ENCODE results near the gene GAPT. TPM values are rescaled to one million over a fixed set of nuclear protein-coding genes. Genes with fewer than 3 reads are reported as not detected.

The GAPT gene
- total RNA-seq, 1 donor = not detected

DNA sequence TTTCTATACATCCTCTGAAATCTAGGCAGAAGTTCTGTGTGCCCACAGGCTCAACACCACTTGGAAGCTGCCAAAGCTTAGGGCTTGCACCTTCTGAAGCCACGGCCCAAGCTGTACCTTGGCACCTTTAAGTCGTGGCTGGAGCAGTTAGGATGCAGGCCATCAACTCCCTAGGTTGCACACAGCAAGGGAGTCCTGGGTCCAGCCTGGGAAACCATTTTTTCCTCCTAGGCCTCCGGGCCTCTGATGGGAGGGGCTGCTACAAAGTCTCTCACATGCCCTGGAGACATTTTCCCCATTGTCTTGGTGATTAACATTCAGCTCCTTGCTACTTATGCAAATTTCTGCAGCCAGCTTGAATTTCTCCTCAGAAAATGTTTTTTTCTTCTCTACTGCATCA lies 15.8 kb upstream of the GAPT start:
- TF ChIP-seq, protein P1, sequence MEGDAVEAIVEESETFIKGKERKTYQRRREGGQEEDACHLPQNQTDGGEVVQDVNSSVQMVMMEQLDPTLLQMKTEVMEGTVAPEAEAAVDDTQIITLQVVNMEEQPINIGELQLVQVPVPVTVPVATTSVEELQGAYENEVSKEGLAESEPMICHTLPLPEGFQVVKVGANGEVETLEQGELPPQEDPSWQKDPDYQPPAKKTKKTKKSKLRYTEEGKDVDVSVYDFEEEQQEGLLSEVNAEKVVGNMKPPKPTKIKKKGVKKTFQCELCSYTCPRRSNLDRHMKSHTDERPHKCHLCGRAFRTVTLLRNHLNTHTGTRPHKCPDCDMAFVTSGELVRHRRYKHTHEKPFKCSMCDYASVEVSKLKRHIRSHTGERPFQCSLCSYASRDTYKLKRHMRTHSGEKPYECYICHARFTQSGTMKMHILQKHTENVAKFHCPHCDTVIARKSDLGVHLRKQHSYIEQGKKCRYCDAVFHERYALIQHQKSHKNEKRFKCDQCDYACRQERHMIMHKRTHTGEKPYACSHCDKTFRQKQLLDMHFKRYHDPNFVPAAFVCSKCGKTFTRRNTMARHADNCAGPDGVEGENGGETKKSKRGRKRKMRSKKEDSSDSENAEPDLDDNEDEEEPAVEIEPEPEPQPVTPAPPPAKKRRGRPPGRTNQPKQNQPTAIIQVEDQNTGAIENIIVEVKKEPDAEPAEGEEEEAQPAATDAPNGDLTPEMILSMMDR (IDR thresholded peaks at IDR 0.05; ENCODE audit: insufficient read depth, low read depth, low read length) = no peak
- H3K4me3 ChIP-seq (ENCODE audit: low read depth, low read length) = no peak overlapping the region
- no peak for DNase-seq (ENCODE audit: low read depth)

DNA sequence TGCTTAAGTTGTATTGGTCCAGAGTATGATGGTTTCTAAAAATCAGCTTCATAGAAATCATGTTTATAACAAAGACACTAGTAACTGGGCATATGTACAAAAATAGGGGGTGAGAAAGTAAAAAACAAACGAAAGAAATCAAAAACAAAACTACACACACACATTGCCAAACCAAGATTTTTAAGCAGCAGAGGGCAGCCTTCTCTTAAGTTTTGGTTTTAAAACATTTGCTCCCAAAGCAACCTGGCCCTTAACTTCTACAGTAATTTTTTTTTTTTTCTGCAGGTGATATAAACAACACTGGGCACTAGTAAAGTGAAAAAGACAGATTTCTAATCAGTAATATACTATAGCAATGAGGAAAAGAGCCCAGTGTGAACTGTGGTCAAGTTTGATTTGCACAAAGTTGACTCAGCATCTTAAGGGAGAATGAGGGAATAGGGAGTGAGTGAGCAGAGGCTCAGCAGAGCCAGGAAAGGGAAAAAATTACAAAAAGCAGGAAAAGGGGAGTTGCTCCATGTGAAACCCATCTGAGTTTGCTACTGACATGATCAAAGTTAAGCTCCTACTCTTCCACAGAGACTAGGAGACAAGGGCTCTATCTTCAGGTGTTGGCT lies 13.4 kb upstream of the GAPT start:
- DNase-seq (ENCODE audit: low read depth) = peak; percentile 17
- TF ChIP-seq, protein P1 (IDR thresholded peaks at IDR 0.05; ENCODE audit: insufficient read depth, low read depth, low read length) = peak; percentile 28

DNA sequence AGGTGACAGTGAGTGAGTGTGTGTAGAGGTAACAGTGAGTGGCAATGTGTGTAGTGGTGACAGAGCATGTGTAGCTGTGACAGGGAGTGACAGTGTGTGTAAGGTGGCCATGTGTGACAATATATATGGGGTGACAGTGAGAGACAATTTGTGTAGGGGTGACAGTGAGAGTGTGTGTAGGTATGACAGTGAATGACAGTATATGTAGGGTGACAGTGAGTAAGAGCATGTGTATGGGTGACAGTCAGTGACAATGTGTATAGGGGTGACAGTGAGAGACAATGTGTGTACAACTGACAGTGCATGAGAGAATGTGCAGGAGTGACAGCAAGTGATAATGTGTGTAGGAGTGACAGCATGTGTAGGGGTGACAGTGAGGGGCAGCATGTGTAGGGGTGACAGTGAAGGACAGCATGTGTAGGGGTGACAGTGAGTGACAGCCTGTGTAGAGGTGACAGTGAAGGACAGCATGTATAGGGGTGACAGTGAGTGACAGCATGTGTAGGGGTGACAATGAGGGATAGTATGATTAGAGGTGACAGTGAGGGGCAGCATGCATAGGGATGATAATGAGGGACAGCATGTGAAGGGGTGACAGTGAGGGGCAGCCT lies 10.1 kb upstream of the GAPT start:
- no peak for DNase-seq (ENCODE audit: low read depth)
- no peak overlapping the region for H3K4me3 ChIP-seq (ENCODE audit: low read depth, low read length)
- TF ChIP-seq, protein P1 (IDR thresholded peaks at IDR 0.05; ENCODE audit: insufficient read depth, low read depth, low read length) = no peak

More for the DNA sequence above, 13.4 kb upstream of the GAPT start:
- H3K4me3 ChIP-seq (ENCODE audit: low read depth, low read length) = no peak overlapping the region

DNA sequence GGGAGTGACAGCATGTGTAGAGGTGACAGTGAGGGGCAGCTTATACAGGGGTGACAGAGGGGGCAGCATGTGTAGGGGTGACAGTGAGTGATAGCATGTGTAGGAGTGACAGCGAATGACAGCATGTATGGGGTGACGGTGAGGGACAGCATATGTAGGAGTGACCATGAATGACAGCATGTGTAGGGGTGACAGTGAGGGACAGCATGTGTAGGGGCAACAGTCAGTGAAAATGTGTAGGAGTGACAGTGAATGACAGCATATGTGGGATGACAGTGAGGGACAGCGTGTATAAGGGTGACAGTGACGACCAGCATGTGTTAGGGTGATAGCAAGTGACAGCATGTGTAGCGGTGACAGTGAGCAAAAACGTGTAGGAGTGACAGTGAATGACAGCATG lies 9.4 kb upstream of the GAPT start:
- H3K4me3 ChIP-seq (ENCODE audit: low read depth, low read length) = no peak overlapping the region
- no peak for DNase-seq (ENCODE audit: low read depth)
- TF ChIP-seq, protein P1 (IDR thresholded peaks at IDR 0.05; ENCODE audit: insufficient read depth, low read depth, low read length) = no peak

DNA sequence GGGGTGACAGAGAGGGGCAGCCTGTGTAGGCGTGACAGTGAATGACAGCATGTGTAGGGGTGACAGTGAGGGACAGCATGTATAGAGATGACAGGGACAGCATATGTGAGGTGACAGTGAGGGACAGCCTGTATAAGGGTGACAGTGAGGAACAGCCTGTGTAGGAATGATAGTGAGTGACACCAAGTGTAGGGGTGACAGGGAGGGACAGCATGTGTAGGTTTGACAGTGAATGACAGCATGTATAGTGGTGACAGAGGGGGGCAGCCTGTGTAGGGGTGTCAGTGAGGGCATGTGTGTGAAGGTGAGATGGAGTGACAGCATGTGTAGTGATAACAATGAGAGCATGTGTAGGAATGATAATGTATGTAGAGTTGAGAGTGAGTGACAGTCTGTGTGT lies 8.7 kb upstream of the GAPT start:
- DNase-seq (ENCODE audit: low read depth) = no peak
- H3K4me3 ChIP-seq (ENCODE audit: low read depth, low read length) = no peak overlapping the region
- TF ChIP-seq, protein P1 (IDR thresholded peaks at IDR 0.05; ENCODE audit: insufficient read depth, low read depth, low read length) = no peak

DNA sequence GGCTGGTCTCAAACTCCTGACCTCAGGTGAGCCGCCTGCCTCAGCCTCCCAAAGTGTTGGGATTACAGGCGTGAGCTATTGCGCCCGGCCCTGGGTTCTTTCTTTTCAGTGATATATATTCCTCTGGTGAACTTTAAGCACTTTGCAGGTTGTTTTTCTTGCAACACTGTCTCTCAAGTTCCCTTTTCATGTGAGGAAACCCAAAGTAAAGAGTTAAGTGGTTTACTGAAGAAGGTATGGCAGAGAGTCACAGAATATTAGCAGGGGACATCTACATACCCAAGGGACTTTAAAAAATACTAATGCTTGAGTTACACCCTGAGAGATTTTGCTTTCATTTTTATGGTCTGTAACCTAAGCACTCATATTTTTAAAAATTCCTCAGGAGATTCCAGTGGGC lies 6.7 kb upstream of the GAPT start:
- TF ChIP-seq, protein P1 (IDR thresholded peaks at IDR 0.05; ENCODE audit: insufficient read depth, low read depth, low read length) = no peak

More for the DNA sequence above, 6.7 kb upstream of the GAPT start:
- H3K4me3 ChIP-seq (ENCODE audit: low read depth, low read length) = no peak overlapping the region
- no peak for DNase-seq (ENCODE audit: low read depth)
